Measurements from ENCODE around the gene RAB3C.

DNA sequence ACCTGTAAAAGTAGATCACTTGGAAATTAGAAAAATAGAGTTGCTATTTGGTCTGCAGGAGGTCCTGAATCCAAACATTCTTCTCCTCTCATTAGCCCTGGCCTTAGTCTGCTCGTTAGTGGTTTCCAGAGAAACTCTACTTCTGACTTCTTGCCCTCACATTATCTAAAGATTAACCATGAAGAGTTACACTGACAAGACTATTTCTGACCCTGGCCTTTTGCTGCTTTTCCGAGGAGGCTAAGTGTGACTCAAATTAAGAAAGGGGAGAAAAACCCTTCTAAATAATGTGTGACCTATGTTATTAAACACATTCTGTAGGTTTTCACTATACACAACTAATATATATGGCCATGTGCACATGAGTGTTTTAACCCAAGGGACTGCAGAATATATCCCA is 302.4 kb downstream of the RAB3C start:
- TF ChIP-seq, protein P1, sequence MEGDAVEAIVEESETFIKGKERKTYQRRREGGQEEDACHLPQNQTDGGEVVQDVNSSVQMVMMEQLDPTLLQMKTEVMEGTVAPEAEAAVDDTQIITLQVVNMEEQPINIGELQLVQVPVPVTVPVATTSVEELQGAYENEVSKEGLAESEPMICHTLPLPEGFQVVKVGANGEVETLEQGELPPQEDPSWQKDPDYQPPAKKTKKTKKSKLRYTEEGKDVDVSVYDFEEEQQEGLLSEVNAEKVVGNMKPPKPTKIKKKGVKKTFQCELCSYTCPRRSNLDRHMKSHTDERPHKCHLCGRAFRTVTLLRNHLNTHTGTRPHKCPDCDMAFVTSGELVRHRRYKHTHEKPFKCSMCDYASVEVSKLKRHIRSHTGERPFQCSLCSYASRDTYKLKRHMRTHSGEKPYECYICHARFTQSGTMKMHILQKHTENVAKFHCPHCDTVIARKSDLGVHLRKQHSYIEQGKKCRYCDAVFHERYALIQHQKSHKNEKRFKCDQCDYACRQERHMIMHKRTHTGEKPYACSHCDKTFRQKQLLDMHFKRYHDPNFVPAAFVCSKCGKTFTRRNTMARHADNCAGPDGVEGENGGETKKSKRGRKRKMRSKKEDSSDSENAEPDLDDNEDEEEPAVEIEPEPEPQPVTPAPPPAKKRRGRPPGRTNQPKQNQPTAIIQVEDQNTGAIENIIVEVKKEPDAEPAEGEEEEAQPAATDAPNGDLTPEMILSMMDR (conservative IDR thresholded peaks at IDR 0.05), result no peak
- no peak for TF ChIP-seq ZFX (IDR thresholded peaks at IDR 0.05)
